ENCODE results near the gene TESK2. TPM values are rescaled to one million over a fixed set of nuclear protein-coding genes. Genes with fewer than 3 reads are reported as not detected.

TESK2 gene
- total and polyA plus RNA-seq, 10 donors, result 3.2 to 11.5 (median 7.7) TPM

- H3K4me1 ChIP-seq, result peaks cover 0 to 25% (median 10%) of the 10 kb centered on the region in 6 donors
- H3K27me3 ChIP-seq (replicated peaks in 1 of 7), result no peaks in the 10 kb centered on the region
- no peak for TF ChIP-seq POLR2A (IDR thresholded peaks at IDR 0.05)
- TF ChIP-seq CTCF (IDR thresholded peaks at IDR 0.05 in 8 of 11, conservative IDR thresholded peaks at IDR 0.05 in 3 of 11), result no peak
- TF ChIP-seq POLR2AphosphoS5 (IDR thresholded peaks at IDR 0.05), result no peak
- no peak overlapping the region for H3K4me3 ChIP-seq
- 87 to 97% (median 88%) methylated on average over 2 of the region's 2 CpGs for WGBS, 5 donors
- H3K27ac ChIP-seq, result no peak overlapping the region
- no peaks in the 10 kb centered on the region for H3K36me3 ChIP-seq
- DNase-seq, result no peak
- no peaks in the 10 kb centered on the region for H3K9me3 ChIP-seq
- intact Hi-C loops (cut with DNase I; ENCODE audit: low total_unique reads), result no loop called here
Observed at GRCh38 chr1:45405636-45406035, 85.3 kb downstream of the TESK2 start.

GRCh38 chr1:45403718-45404117 is 87.2 kb downstream of the TESK2 start:
- Histone ChIP-seq H3K9me3 (no peaks in the 10 kb centered on the region), H3K27me3 (replicated peaks in 1 of 7) (no peaks in the 10 kb centered on the region), H3K4me3 (no peak overlapping the region), H3K4me1 (peaks cover 0 to 15% (median 7%) of the 10 kb centered on the region in 6 donors), H3K27ac (no peak overlapping the region), H3K36me3 (no peaks in the 10 kb centered on the region)
- no peak for DNase-seq
- TF ChIP-seq CTCF (IDR thresholded peaks at IDR 0.05 in 8 of 11, conservative IDR thresholded peaks at IDR 0.05 in 3 of 11) (no peak), POLR2A (IDR thresholded peaks at IDR 0.05) (no peak), POLR2AphosphoS5 (IDR thresholded peaks at IDR 0.05) (no peak)
- WGBS, 5 donors, result 81 to 93% (median 86%) methylated on average over 1 of the region's 1 CpG
- intact Hi-C loops (cut with DNase I; ENCODE audit: low total_unique reads), result no loop called here

GRCh38 chr1:45403298-45403697 is 87.7 kb downstream of the TESK2 start:
- intact Hi-C loops (cut with DNase I; ENCODE audit: low total_unique reads), result no loop called here
- Histone ChIP-seq H3K27me3 (replicated peaks in 1 of 7) (no peaks in the 10 kb centered on the region), H3K27ac (no peak overlapping the region), H3K4me1 (peaks cover 0 to 11% (median 6%) of the 10 kb centered on the region in 6 donors), H3K9me3 (no peaks in the 10 kb centered on the region), H3K4me3 (no peak overlapping the region), H3K36me3 (no peaks in the 10 kb centered on the region)
- no peak for DNase-seq
- 86 to 96% (median 92%) methylated on average over 3 of the region's 3 CpGs for WGBS, 5 donors
- no peak for TF ChIP-seq CTCF (IDR thresholded peaks at IDR 0.05 in 8 of 11, conservative IDR thresholded peaks at IDR 0.05 in 3 of 11)
- TF ChIP-seq POLR2AphosphoS5 (IDR thresholded peaks at IDR 0.05), result no peak
- TF ChIP-seq POLR2A (IDR thresholded peaks at IDR 0.05), result no peak

GRCh38 chr1:45401524-45401923 is 89.4 kb downstream of the TESK2 start:
- no peak overlapping the region for H3K27ac ChIP-seq
- intact Hi-C loops (cut with DNase I; ENCODE audit: low total_unique reads), result no loop called here
- TF ChIP-seq POLR2AphosphoS5 (IDR thresholded peaks at IDR 0.05) (no peak), CTCF (IDR thresholded peaks at IDR 0.05 in 8 of 11, conservative IDR thresholded peaks at IDR 0.05 in 3 of 11) (no peak), POLR2A (IDR thresholded peaks at IDR 0.05) (no peak)
- H3K4me3 ChIP-seq, result no peak overlapping the region
- no peaks in the 10 kb centered on the region for H3K27me3 ChIP-seq (replicated peaks in 1 of 7)
- H3K4me1 ChIP-seq, result no peaks in the 10 kb centered on the region
- H3K9me3 ChIP-seq, result no peaks in the 10 kb centered on the region
- WGBS, 5 donors, result 84 to 97% (median 89%) methylated on average over 2 of the region's 2 CpGs
- DNase-seq, result no peak
- no peaks in the 10 kb centered on the region for H3K36me3 ChIP-seq
